Measurements from ENCODE around the gene PDE5A.

- TF ChIP-seq, protein P1, sequence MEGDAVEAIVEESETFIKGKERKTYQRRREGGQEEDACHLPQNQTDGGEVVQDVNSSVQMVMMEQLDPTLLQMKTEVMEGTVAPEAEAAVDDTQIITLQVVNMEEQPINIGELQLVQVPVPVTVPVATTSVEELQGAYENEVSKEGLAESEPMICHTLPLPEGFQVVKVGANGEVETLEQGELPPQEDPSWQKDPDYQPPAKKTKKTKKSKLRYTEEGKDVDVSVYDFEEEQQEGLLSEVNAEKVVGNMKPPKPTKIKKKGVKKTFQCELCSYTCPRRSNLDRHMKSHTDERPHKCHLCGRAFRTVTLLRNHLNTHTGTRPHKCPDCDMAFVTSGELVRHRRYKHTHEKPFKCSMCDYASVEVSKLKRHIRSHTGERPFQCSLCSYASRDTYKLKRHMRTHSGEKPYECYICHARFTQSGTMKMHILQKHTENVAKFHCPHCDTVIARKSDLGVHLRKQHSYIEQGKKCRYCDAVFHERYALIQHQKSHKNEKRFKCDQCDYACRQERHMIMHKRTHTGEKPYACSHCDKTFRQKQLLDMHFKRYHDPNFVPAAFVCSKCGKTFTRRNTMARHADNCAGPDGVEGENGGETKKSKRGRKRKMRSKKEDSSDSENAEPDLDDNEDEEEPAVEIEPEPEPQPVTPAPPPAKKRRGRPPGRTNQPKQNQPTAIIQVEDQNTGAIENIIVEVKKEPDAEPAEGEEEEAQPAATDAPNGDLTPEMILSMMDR (IDR thresholded peaks at IDR 0.05; ENCODE audit: extremely low read depth in 1 of 2, insufficient read depth in 1 of 2, low read depth in 1 of 2, low read length in 2 of 2), result no peak
- TF ChIP-seq EZH2 (IDR thresholded peaks at IDR 0.05; ENCODE audit: borderline replicate concordance, low read depth, low read length, severe bottlenecking) (no peak), MAX (IDR thresholded peaks at IDR 0.05; ENCODE audit: insufficient read depth, insufficient read length) (no peak), POLR2A (IDR thresholded peaks at IDR 0.05; ENCODE audit: low read depth, low read length) (no peak), MYC (IDR thresholded peaks at IDR 0.05; ENCODE audit: low read depth, low read length) (no peak), POLR2AphosphoS5 (IDR thresholded peaks at IDR 0.05; ENCODE audit: insufficient read depth, low read depth, low read length) (no peak), JUN (IDR thresholded peaks at IDR 0.05; ENCODE audit: borderline replicate concordance, insufficient read depth, insufficient read length, low read depth) (no peak), GATA2 (IDR thresholded peaks at IDR 0.05; ENCODE audit: insufficient read depth, insufficient read length, low read depth, low read length) (no peak)
Measured at GRCh38 chr4:119498527-119498926, 130.1 kb downstream of the PDE5A start.
